GM12878 (cell line): ENCODE measurements around the gene NSD2. TPM values are rescaled to one million over a fixed set of nuclear protein-coding genes. Genes with fewer than 3 reads are reported as not detected.
"Not testable (repeated sequence)": the region's sequence is repeated elsewhere in the genome, so short reads cannot be mapped to it uniquely, and the experiment has no call there.

Source experiments
- ATAC-seq: fragments of 200-7000 bp; cut with Tn5 transposase; 3 replicates; pipeline ENCODE4 v1.9.1; 2020; ENCODE audit warnings: mild to moderate bottlenecking, moderate library complexity
- BruUV-seq: library from RNA; stranded (reverse); fragments of 400-500 nt; replicated peaks from 2 replicates; lab custom pipeline; 2021; lab: Mats Ljungman, UMichigan
- CTCF ChIA-PET: fragments of 300-600 bp; sonication (Branson Sonifier 250); formaldehyde crosslinking; extraction: SDS; loops from one replicate; lab custom pipeline; 2021; ENCODE audit warnings: inconsistent platforms; lab: Yijun Ruan, JAX
- POLR2A ChIA-PET: fragments of 350-600 bp; formaldehyde crosslinking; extraction: SDS; loops from one replicate; lab custom pipeline; 2021; ENCODE audit warnings: inconsistent platforms; lab: Charles Lee
- RAD21 ChIA-PET: fragments of 300-600 bp; sonication (Branson Sonifier 250); formaldehyde crosslinking; loops from one replicate; lab custom pipeline; 2023; ENCODE audit warnings: antibody characterized with exemption; ENCODE audit not compliant: unreplicated experiment; lab: Charles Lee
- SMC1A ChIA-PET: fragments of 300-600 bp; sonication (Branson Sonifier 250); formaldehyde crosslinking; loops from one replicate; lab custom pipeline; 2023; ENCODE audit not compliant: unreplicated experiment, uncharacterized antibody; lab: Charles Lee
- DNase-seq: peaks from one replicate; pipeline ENCODE4 v3.0.0-alpha.2; 2011; ENCODE audit warnings: low read depth, low spot score
- FAIRE-seq: peaks from 3 replicates; lab custom pipeline; 2011; peaks lifted over from hg19 to GRCh38; lab: Jason Lieb, UNC
- H2AFZ ChIP-seq: 2 replicates; pipeline ENCODE4 v1.6.0; 2011; ENCODE audit warnings: low read depth, low read length, control low read depth; ENCODE audit not compliant: control insufficient read depth
- H3K27ac ChIP-seq: 2 replicates; pipeline ENCODE4 v1.5.1; 2011; ENCODE audit warnings: control low read depth; ENCODE audit not compliant: control insufficient read depth, insufficient read depth
- H3K27me3 ChIP-seq, 2 experiments: replicated peaks in 1 of 2; 2 replicates each; pipeline versions ENCODE4 v1.6.0 to v1.6.1; 2011; ENCODE audit warnings: low read length in 1 of 2; ENCODE audit not compliant: control insufficient read depth in 2 of 2, insufficient read depth in 2 of 2
- H3K36me3 ChIP-seq, 2 experiments: 2 replicates each; pipeline ENCODE4 v1.5.1; 2011; ENCODE audit warnings: low read length in 1 of 2; ENCODE audit not compliant: control insufficient read depth in 2 of 2, insufficient read depth in 2 of 2
- H3K4me1 ChIP-seq: 2 replicates; pipeline ENCODE4 v1.6.1; 2011; ENCODE audit warnings: mild to moderate bottlenecking, low read length, moderate library complexity, mixed read lengths; ENCODE audit not compliant: control insufficient read depth, insufficient read depth
- H3K4me2 ChIP-seq: 2 replicates; pipeline ENCODE4 v1.6.0; 2011; ENCODE audit warnings: control low read depth; ENCODE audit not compliant: control insufficient read depth, insufficient read depth
- H3K4me3 ChIP-seq: fragments of 200-600 bp; sonication (generic); 2 replicates; pipeline ENCODE4 v1.5.1; 2016
- H3K79me2 ChIP-seq: 2 replicates; pipeline ENCODE4 v1.6.0; 2011; ENCODE audit warnings: low read length; ENCODE audit not compliant: control insufficient read depth, insufficient read depth
- H3K9ac ChIP-seq: 2 replicates; pipeline ENCODE4 v1.8.0; 2011; ENCODE audit warnings: low read length, control low read depth, mixed read lengths; ENCODE audit not compliant: control insufficient read depth, insufficient read depth
- H3K9me3 ChIP-seq: replicated peaks from 3 replicates; pipeline ENCODE4 v1.5.1; 2011; ENCODE audit warnings: mild to moderate bottlenecking, low read length; ENCODE audit not compliant: control insufficient read depth, insufficient read depth
- H4K20me1 ChIP-seq: 2 replicates; pipeline ENCODE4 v1.6.0; 2011; ENCODE audit not compliant: control insufficient read depth, insufficient read depth
- BMI1 ChIP-seq: fragments of 450-650 bp; IDR thresholded peaks from 2 replicates; pipeline ENCODE4 v1.6.1; 2016; ENCODE audit warnings: mild to moderate bottlenecking, moderate library complexity, borderline replicate concordance
- CBFB ChIP-seq: IDR thresholded peaks from 2 replicates; pipeline ENCODE4 v1.6.1; 2016; ENCODE audit warnings: antibody characterized with exemption, low read depth
- E4F1 ChIP-seq: fragments of 450-650 bp; IDR thresholded peaks from 2 replicates; pipeline ENCODE4 v1.6.1; 2018; ENCODE audit warnings: borderline replicate concordance, mild to moderate bottlenecking; ENCODE audit not compliant: partially characterized antibody
- FOXM1 ChIP-seq: IDR thresholded peaks from 2 replicates; pipeline ENCODE4 v1.6.1; 2012; ENCODE audit warnings: low read depth, mild to moderate bottlenecking, inconsistent platforms, low read length, moderate library complexity
- MEF2A ChIP-seq: IDR thresholded peaks from 2 replicates; pipeline ENCODE4 v1.6.1; 2011; ENCODE audit warnings: low read depth, mild to moderate bottlenecking, low read length, moderate library complexity; ENCODE audit not compliant: insufficient read depth
- NFIC ChIP-seq: IDR thresholded peaks from 2 replicates; pipeline ENCODE4 v1.6.1; 2012; ENCODE audit warnings: low read depth, mild to moderate bottlenecking, inconsistent platforms, low read length, moderate library complexity
- NRF1 ChIP-seq: conservative IDR thresholded peaks from 2 replicates; pipeline ENCODE4 v1.6.1; 2011; ENCODE audit warnings: mild to moderate bottlenecking, low read depth, low read length, improper control_type of control experiment
- RB1 ChIP-seq: fragments of 450-650 bp; formaldehyde crosslinking; IDR thresholded peaks from 2 replicates; pipeline ENCODE4 v1.6.1; 2017; ENCODE audit warnings: mild to moderate bottlenecking, borderline replicate concordance
- USF2 ChIP-seq: IDR thresholded peaks from 2 replicates; pipeline ENCODE4 v1.6.1; 2011; ENCODE audit warnings: low read depth, low read length, improper control_type of control experiment, borderline replicate concordance
- ZNF687 ChIP-seq: fragments of 450-650 bp; IDR thresholded peaks from 2 replicates; pipeline ENCODE4 v1.6.1; 2017; ENCODE audit warnings: mild to moderate bottlenecking, moderate library complexity
- WGBS: methylation state at CpG from one replicate; pipeline ENCODE4 v1.1.6; 2016; ENCODE audit warnings: low lambda C conversion rate; ENCODE audit not compliant: insufficient replicate concordance, insufficient coverage; ENCODE audit errors: missing lambda C conversion rate; 5-methylcytosine and 5-hydroxymethylcytosine counted together
- in situ Hi-C: fragments of 300-500 bp; cut with MboI; formaldehyde crosslinking; loops from 9 replicates; pipeline ENCODE4 v1.14.3; 2018; ENCODE audit warnings: mixed read lengths
- intact Hi-C: fragments of 100-400 bp; cut with micrococcal nuclease; formaldehyde crosslinking; loops from one replicate; pipeline ENCODE4 v1.14.2; 2022; ENCODE audit not compliant: unreplicated experiment
- polyA plus RNA-seq, 11 experiments: library from polyadenylated mRNA; depleted of rRNA in 4 of 11; unstranded in 6 of 11; stranded (reverse) in 5 of 11; fragments of >200 nt; fragmentation: Nextera tagmentation in 4 of 11; fragmentation: Illumina TruSeq in 1 of 11; extraction: Ambion mirVana in 4 of 11; extraction: Trizol in 1 of 11; gene quantifications; 1 replicate in 1 of 11; 2 replicates in 10 of 11; pipeline versions ENCODE4 v1.2.1 to v1.2.3, GENCODE V29; 2011 to 2016; ENCODE audit warnings: inconsistent platforms in 2 of 11, missing spikeins in 2 of 11, low read depth in 1 of 11
- total RNA-seq, 4 experiments: library from RNA; depleted of rRNA in 3 of 4; stranded (reverse); fragments of >200 nt in 3 of 4; fragmentation: Illumina TruSeq in 1 of 4; extraction: Trizol in 1 of 4; gene quantifications; 2 replicates each; pipeline versions ENCODE4 v1.2.1 to v1.2.3, GENCODE V29; 2013 to 2021

NSD2 gene
- total and polyA plus RNA-seq, 10 of the 15 experiments (the other 5 are each of a cell fraction or from before 2014, with no cell fraction given): 8.6 to 139 (median 67.2) TPM

GRCh38 chr4:1843852-1844251, 27.3 kb upstream of the NSD2 start:
- Histone ChIP-seq H3K79me2 (no peaks in the 10 kb centered on the region; the same call in 1 of the 2 replicates), H2AFZ (no peak overlapping the region), H3K9ac (no peak overlapping the region), H3K9me3 (no peaks in the 10 kb centered on the region), H3K4me3 (no peak overlapping the region), H3K36me3 (peaks cover 17 to 18% of the 10 kb centered on the region in 2 experiments; a peak in 3 of 4 replicates), H3K27ac (no peak overlapping the region), H3K4me1 (0 out of 2 replicates have a peak, but pooled peaks cover 5% of the 10 kb centered on the region), H3K27me3 (no peaks in the 10 kb centered on the region), H3K4me2 (no peak overlapping the region), H4K20me1 (no peaks in the 10 kb centered on the region)
- TF ChIP-seq ZNF687: no peak
- no peak for TF ChIP-seq FOXM1
- no peak for TF ChIP-seq NRF1
- no peak for TF ChIP-seq E4F1
- TF ChIP-seq BMI1: no peak
- no peak for TF ChIP-seq USF2
- TF ChIP-seq CBFB: no peak
- no peak for TF ChIP-seq RB1
- no peak for TF ChIP-seq MEF2A
- no peak for TF ChIP-seq NFIC
- no peak for FAIRE-seq
- RAD21 ChIA-PET: no interaction called here
- DNase-seq: no peak
- no TSS peak for BruUV-seq
- intact Hi-C loops (no loop called here), in situ Hi-C loops (no loop called here)
- ATAC-seq: no peak
- CTCF ChIA-PET: interaction anchor here (1.8 kb wide), 1 partner anchor 10 kb away, joined by 6 read pairs; no protein-coding TSS in a partner anchor
- 94% methylated on average over 10 of the region's 10 CpGs for WGBS
- POLR2A ChIA-PET: interaction anchor here (1.1 kb wide), 1 partner anchor 10 kb away, joined by 3 read pairs; no protein-coding TSS in a partner anchor
- SMC1A ChIA-PET: no interaction called here

GRCh38 chr4:1844618-1845017, 26.6 kb upstream of the NSD2 start:
- H3K4me3 ChIP-seq, H3K9me3 ChIP-seq, BruUV-seq, in situ Hi-C loops, H3K9ac ChIP-seq, H2AFZ ChIP-seq, DNase-seq, H3K4me2 ChIP-seq, RAD21 ChIA-PET, H3K79me2 ChIP-seq, H4K20me1 ChIP-seq, ATAC-seq, H3K27me3 ChIP-seq, intact Hi-C loops, H3K27ac ChIP-seq, H3K4me1 ChIP-seq, POLR2A ChIA-PET, FAIRE-seq, SMC1A ChIA-PET: not testable (repeated sequence)
- CTCF ChIA-PET: interaction anchor here (1.8 to 2.9 kb wide), 2 partner anchors 10 to 55 kb away, joined by 6 to 11 read pairs; no protein-coding TSS in a partner anchor
- WGBS: 97% methylated on average over 9 of the region's 10 CpGs
- peaks cover 13 to 17% of the 10 kb centered on the region in 2 experiments; a peak in 3 of 4 replicates for H3K36me3 ChIP-seq
